ENCODE data around the gene CLMN. TPM values are rescaled to one million over a fixed set of nuclear protein-coding genes. Genes with fewer than 3 reads are reported as not detected.

The CLMN gene
- total RNA-seq, 2 donors from 2014 or later: 24.6 to 39.3 TPM

DNA sequence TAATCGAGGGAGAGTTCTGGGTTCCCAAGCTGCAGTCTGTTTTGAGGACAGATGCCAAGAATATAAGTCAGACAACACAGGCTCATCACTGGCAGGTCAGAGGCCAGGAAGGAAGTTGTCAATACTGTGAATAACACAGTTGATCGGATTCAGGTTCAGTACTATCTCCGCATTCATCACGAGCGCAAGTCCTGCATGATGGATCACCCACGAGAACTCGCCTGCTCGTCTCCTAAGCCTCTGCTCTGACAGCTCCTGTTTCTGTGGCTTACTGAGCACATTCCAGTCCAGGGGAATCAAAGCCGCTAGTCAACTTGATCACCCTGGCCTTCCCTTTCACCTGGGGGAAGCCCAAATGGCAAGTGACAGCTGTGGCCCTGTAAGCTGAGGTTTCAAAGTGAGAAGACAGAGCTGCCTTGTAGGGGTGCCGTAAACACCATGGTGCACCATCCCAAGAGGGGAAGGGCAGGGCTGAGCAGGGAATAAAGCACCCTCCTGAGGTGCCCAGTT lies 102.3 kb downstream of the CLMN start:
- H3K36me3 ChIP-seq: no peaks in the 10 kb centered on the region
- no peaks in the 10 kb centered on the region for H3K27me3 ChIP-seq (replicated peaks; ENCODE audit: insufficient read depth)
- TF ChIP-seq POLR2AphosphoS5 (IDR thresholded peaks at IDR 0.05) (no peak), POLR2A (IDR thresholded peaks at IDR 0.05) (no peak)
- TF ChIP-seq, protein P1, sequence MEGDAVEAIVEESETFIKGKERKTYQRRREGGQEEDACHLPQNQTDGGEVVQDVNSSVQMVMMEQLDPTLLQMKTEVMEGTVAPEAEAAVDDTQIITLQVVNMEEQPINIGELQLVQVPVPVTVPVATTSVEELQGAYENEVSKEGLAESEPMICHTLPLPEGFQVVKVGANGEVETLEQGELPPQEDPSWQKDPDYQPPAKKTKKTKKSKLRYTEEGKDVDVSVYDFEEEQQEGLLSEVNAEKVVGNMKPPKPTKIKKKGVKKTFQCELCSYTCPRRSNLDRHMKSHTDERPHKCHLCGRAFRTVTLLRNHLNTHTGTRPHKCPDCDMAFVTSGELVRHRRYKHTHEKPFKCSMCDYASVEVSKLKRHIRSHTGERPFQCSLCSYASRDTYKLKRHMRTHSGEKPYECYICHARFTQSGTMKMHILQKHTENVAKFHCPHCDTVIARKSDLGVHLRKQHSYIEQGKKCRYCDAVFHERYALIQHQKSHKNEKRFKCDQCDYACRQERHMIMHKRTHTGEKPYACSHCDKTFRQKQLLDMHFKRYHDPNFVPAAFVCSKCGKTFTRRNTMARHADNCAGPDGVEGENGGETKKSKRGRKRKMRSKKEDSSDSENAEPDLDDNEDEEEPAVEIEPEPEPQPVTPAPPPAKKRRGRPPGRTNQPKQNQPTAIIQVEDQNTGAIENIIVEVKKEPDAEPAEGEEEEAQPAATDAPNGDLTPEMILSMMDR (IDR thresholded peaks at IDR 0.05): no peak
- H3K9me3 ChIP-seq: no peaks in the 10 kb centered on the region
- DNase-seq (ENCODE audit: low spot score): no peak
- H3K4me3 ChIP-seq: no peak overlapping the region
- intact Hi-C loops (cut with DNase I): loop anchor here (10.0 kb wide), 1 partner anchor 97 kb away; the partner anchor contains the start of gene CLMN
- WGBS: 92% methylated on average over 10 of the region's 10 CpGs
- no peak overlapping the region for H3K27ac ChIP-seq
- H3K4me1 ChIP-seq (replicated peaks): no peaks in the 10 kb centered on the region

DNA sequence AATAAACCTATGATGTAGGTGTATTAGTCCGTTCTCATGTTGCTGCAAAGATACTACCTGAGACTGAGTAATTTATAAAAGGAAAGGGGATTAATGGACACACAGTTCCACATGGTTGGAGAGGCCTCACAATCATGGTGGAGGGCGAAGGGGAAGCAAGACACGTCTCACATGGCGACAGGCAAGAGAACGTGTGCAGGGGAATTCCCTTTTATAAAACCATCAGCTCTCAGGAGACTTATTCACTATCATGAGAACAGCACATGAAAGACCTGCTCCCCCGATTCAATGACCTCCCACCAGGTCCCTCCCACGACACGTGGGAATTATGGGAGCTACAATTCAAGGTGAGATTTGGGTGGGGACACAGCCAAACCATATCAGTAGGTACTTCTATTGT lies 103.7 kb downstream of the CLMN start:
- Histone ChIP-seq H3K4me3 (no peak overlapping the region), H3K27ac (no peak overlapping the region), H3K9me3 (no peaks in the 10 kb centered on the region), H3K27me3 (replicated peaks; ENCODE audit: insufficient read depth) (no peaks in the 10 kb centered on the region), H3K36me3 (no peaks in the 10 kb centered on the region), H3K4me1 (replicated peaks) (no peaks in the 10 kb centered on the region)
- intact Hi-C loops (cut with DNase I): loop anchor here (10.0 kb wide), 1 partner anchor 99 kb away; the partner anchor contains the start of gene CLMN
- TF ChIP-seq, protein P1 (IDR thresholded peaks at IDR 0.05): no peak
- TF ChIP-seq POLR2A (IDR thresholded peaks at IDR 0.05): no peak
- TF ChIP-seq POLR2AphosphoS5 (IDR thresholded peaks at IDR 0.05): no peak
- WGBS: 91% methylated on average over 8 of the region's 8 CpGs
- no peak for DNase-seq (ENCODE audit: low spot score)

DNA sequence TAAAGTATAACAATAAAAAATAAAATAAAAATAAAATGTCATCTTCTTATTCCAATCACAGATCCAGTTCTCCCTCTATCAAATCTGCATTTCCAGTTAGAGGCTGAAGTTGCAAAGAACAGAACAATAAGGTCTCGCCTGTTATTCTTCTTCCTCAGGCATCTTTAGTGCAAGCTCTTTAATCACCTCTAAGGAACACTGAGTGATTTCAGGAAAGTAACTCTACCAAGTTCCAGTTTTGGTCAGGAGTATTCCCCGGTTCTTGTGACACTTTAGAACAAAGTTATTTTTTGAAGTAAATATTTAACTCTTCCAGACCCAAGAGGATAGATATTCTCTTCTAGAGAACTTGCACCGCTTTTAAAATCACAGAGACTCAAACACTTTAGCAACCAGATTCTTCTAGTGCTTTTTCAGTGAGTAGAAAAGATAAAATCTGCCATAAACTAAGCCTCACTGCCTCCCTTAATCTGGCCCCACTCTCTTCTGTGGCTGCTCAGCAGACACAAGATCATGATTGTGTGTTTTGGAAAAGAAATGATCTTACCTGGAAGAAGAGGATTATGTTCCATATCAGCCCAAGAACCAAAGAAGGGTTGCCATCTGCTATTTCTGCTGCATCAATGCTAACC lies 104.5 kb downstream of the CLMN start:
- intact Hi-C loops (cut with DNase I): loop anchor here (10.0 kb wide), 1 partner anchor 100 kb away; the partner anchor contains the start of gene CLMN
- no peak overlapping the region for H3K4me3 ChIP-seq
- H3K27ac ChIP-seq: no peak overlapping the region
- no peaks in the 10 kb centered on the region for H3K4me1 ChIP-seq (replicated peaks)
- H3K36me3 ChIP-seq: no peaks in the 10 kb centered on the region
- 26% methylated on average over 3 of the region's 3 CpGs for WGBS
- H3K27me3 ChIP-seq (replicated peaks; ENCODE audit: insufficient read depth): no peaks in the 10 kb centered on the region
- no peaks in the 10 kb centered on the region for H3K9me3 ChIP-seq
- TF ChIP-seq, protein P1 (IDR thresholded peaks at IDR 0.05): no peak
- TF ChIP-seq POLR2A (IDR thresholded peaks at IDR 0.05) (no peak), POLR2AphosphoS5 (IDR thresholded peaks at IDR 0.05) (no peak)
- DNase-seq (ENCODE audit: low spot score): no peak

DNA sequence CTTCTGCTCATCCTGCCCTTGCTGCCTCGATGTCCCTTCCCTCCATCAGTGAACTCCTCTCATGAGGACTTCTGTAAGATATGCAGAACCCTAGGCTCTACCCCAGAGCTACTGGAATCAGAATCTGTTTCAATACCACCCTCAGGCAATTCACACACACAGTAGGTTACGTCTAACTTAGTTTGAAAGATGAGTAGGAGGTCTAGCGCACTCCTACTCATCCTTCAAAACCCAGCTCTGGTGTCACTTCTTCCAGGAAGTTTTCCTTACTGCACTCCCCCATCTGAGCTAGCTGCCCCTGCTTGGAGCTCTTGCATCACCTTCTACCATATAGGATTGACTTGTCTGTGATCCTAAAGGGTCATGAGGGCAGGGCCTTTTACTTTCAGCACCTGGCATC lies 105.9 kb downstream of the CLMN start:
- intact Hi-C loops (cut with DNase I): loop anchor here (10.0 kb wide), 1 partner anchor 101 kb away; the partner anchor contains the start of gene CLMN
- no peak overlapping the region for H3K27ac ChIP-seq
- H3K4me3 ChIP-seq: no peak overlapping the region
- no peaks in the 10 kb centered on the region for H3K4me1 ChIP-seq (replicated peaks)
- H3K27me3 ChIP-seq (replicated peaks; ENCODE audit: insufficient read depth): no peaks in the 10 kb centered on the region
- WGBS: 95% methylated on average over 3 of the region's 3 CpGs
- TF ChIP-seq POLR2AphosphoS5 (IDR thresholded peaks at IDR 0.05): no peak
- TF ChIP-seq, protein P1 (IDR thresholded peaks at IDR 0.05): no peak
- no peak for TF ChIP-seq POLR2A (IDR thresholded peaks at IDR 0.05)
- H3K9me3 ChIP-seq: no peaks in the 10 kb centered on the region
- no peak for DNase-seq (ENCODE audit: low spot score)
- no peaks in the 10 kb centered on the region for H3K36me3 ChIP-seq

Measured in prostate gland (tissue), 2 donors.